K562 (cell line): Measurements from ENCODE around the gene MRPL27. TPM values are rescaled to one million over a fixed set of nuclear protein-coding genes. Genes with fewer than 3 reads are reported as not detected.

Source experiments
- BCOR ChIP-seq: fragments of 450-650 bp; IDR thresholded peaks from 2 replicates; pipeline ENCODE4 v1.6.1; 2016
- BRD9 ChIP-seq: fragments of 450-650 bp; IDR thresholded peaks from 2 replicates; pipeline ENCODE4 v1.6.1; 2018; ENCODE audit warnings: low read depth; ENCODE audit not compliant: partially characterized antibody
- FUS ChIP-seq: fragments of 200-400 bp; formaldehyde crosslinking; optimal IDR thresholded peaks from 2 replicates; pipeline ENCODE3; 2017; ENCODE audit warnings: low read depth, low read length
- GATA2 ChIP-seq: sonication (generic); formaldehyde crosslinking; IDR thresholded peaks from 2 replicates; pipeline ENCODE4 v1.4.0; 2020; ENCODE audit warnings: mild to moderate bottlenecking, missing genetic modification reagents
- HCFC1 ChIP-seq: IDR thresholded peaks from 2 replicates; pipeline ENCODE4 v1.6.1; 2012; ENCODE audit warnings: low read depth, low read length, improper control_type of control experiment
- HNRNPH1 ChIP-seq: fragments of 200-400 bp; formaldehyde crosslinking; optimal IDR thresholded peaks from 2 replicates; pipeline ENCODE3; 2017; ENCODE audit warnings: low read depth, mild to moderate bottlenecking, low read length, moderate library complexity
- KHSRP ChIP-seq: fragments of 450-650 bp; IDR thresholded peaks from 2 replicates; pipeline ENCODE4 v1.6.1; 2017
- NBN ChIP-seq: fragments of 450-650 bp; IDR thresholded peaks from 2 replicates; pipeline ENCODE4 v1.6.1; 2016; ENCODE audit warnings: low read depth, mild to moderate bottlenecking
- NR3C1 ChIP-seq: sonication (generic); formaldehyde crosslinking; IDR thresholded peaks from 2 replicates; pipeline ENCODE4 v1.8.1; 2022; ENCODE audit warnings: missing genetic modification reagents
- NRF1 ChIP-seq, 2 experiments: fragments of 450-650 bp; IDR thresholded peaks in 1 of 2; conservative IDR thresholded peaks in 1 of 2; 2 replicates each; pipeline ENCODE4 v1.6.1; 2014; ENCODE audit warnings: mild to moderate bottlenecking in 2 of 2
- POLR2B ChIP-seq: fragments of 450-650 bp; IDR thresholded peaks from 2 replicates; pipeline ENCODE4 v1.6.1; 2018; ENCODE audit warnings: low read depth; ENCODE audit not compliant: partially characterized antibody
- PTBP1 ChIP-seq: fragments of 200-400 bp; formaldehyde crosslinking; IDR thresholded peaks from 2 replicates; pipeline ENCODE4 v1.6.1; 2017; ENCODE audit warnings: low read depth, low read length
- RBBP5 ChIP-seq: fragments of 200-600 bp; sonication (generic); IDR thresholded peaks from 2 replicates; pipeline ENCODE4 v1.6.1; 2012; ENCODE audit warnings: borderline replicate concordance, mild to moderate bottlenecking, low read length, control low read depth, inconsistent platforms; ENCODE audit not compliant: insufficient read depth, poor library complexity, severe bottlenecking
- RFX5 ChIP-seq: IDR thresholded peaks from 2 replicates; pipeline ENCODE4 v1.6.1; 2011; ENCODE audit warnings: low read depth, mild to moderate bottlenecking, improper control_type of control experiment, low read length
- SMARCA4 ChIP-seq: fragments of 450-650 bp; IDR thresholded peaks from 2 replicates; pipeline ENCODE4 v1.6.1; 2016
- STAT5A ChIP-seq: IDR thresholded peaks from 2 replicates; pipeline ENCODE4 v1.6.1; 2012; ENCODE audit warnings: low read length, inconsistent platforms, borderline replicate concordance
- ZFP36 ChIP-seq: fragments of 150-350 bp; IDR thresholded peaks from 2 replicates; pipeline ENCODE4 v1.6.1; 2018; ENCODE audit warnings: low read length, low read depth; ENCODE audit not compliant: partially characterized antibody
- ZKSCAN8 ChIP-seq: fragments of 200-800 bp; sonication (Bioruptor generic); IDR thresholded peaks from 2 replicates; pipeline ENCODE4 v1.6.1; 2016; ENCODE audit warnings: missing genetic modification characterization, missing compliant biosample characterization
- ZNF232 ChIP-seq: sonication (generic); formaldehyde crosslinking; IDR thresholded peaks from 2 replicates; pipeline ENCODE4 v1.8.0; 2022; ENCODE audit warnings: mild to moderate bottlenecking, missing genetic modification reagents
- ZNF778 ChIP-seq: fragments of 450-650 bp; formaldehyde crosslinking; IDR thresholded peaks from 2 replicates; pipeline ENCODE4 v1.4.0; 2020; ENCODE audit warnings: mild to moderate bottlenecking, moderate library complexity
- polyA plus RNA-seq, 8 experiments: library from polyadenylated mRNA; depleted of rRNA in 4 of 8; stranded (reverse) in 5 of 8; unstranded in 3 of 8; fragments of >200 nt; fragmentation: Nextera tagmentation in 2 of 8; fragmentation: Illumina TruSeq in 1 of 8; extraction: Ambion mirVana in 2 of 8; extraction: Trizol in 1 of 8; gene quantifications; 2 replicates each; pipeline versions ENCODE4 v1.2.1 to v1.2.3, GENCODE V29; 2011 to 2014; ENCODE audit warnings: inconsistent platforms in 1 of 8, missing spikeins in 1 of 8
- total RNA-seq, 7 experiments: library from RNA; depleted of rRNA in 6 of 7; stranded (reverse); fragments of >200 nt in 6 of 7; fragmentation: Illumina TruSeq in 2 of 7; extraction: Trizol in 2 of 7; gene quantifications; 2 replicates each; pipeline versions ENCODE4 v1.2.1 to v1.2.3, GENCODE V29; 2011 to 2021; ENCODE audit warnings: low replicate concordance in 1 of 7
- TF ChIP-seq, protein P1 (sequence below): fragments of 200-800 bp; sonication (Bioruptor generic); IDR thresholded peaks from 2 replicates; pipeline ENCODE4 v1.6.1; 2017; ENCODE audit warnings: missing genetic modification characterization, missing compliant biosample characterization
- TF ChIP-seq, protein P2 (sequence below): sonication (generic); formaldehyde crosslinking; IDR thresholded peaks from 2 replicates; pipeline ENCODE4 v1.8.0; 2022; ENCODE audit warnings: mild to moderate bottlenecking, missing genetic modification reagents
- TF ChIP-seq, protein P3 (sequence below): sonication (generic); formaldehyde crosslinking; IDR thresholded peaks from 2 replicates; pipeline ENCODE4 v1.8.1; 2022; ENCODE audit warnings: missing genetic modification reagents
- TF ChIP-seq, protein P4 (sequence below): sonication (generic); IDR thresholded peaks from 2 replicates; pipeline ENCODE4 v1.6.1; 2016

MRPL27 gene
- total and polyA plus RNA-seq, 9 of the 15 experiments (the other 6 are each of a cell fraction or from before 2014, with no cell fraction given), result 96.3 to 401 (median 142) TPM

DNA sequence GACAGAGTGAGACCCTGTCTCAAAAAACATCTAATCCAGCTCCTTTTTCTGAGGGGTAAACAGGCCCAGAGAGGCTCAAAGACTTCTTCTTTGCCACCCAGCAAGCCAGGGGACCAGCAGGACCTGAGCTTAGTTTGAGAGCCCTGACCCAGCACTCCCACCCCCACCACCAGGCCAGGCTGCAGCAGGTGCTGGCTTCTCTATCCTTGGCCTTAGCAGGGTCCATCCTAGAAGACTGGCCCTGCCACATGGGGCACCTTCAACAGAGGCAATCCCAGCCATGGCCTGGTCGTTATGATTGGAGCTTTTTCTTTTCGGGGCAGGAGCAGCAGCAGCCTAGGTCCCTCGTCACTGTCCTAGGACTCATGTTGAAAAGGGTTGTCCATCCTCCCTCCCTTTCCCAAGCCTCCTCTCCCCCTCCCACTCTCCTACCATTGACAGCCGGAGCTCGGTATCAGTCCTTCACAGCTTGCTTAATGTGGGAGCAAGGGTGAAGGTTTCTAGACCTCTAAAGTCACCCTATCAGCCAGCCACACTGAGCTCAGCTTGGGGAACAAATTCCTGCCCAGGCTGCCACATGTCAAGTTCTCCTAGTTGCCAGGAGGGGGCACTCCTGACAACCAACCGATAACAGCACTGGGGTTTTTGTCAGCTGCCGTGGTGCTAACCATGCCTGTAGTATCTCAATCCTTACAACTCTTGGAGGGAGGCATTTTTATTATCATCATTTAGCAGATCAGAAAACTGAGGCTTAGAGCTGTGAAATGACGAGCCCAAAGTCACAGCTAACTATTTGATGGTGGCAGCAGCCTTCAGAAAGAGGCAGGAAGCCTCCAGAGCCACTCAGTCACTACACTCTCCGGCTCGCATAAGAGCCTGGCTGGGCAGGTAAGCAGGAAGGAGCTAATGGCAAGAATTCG is 11.2 kb downstream of the MRPL27 start (continued):
- TF ChIP-seq ZNF778 (CRISPR knock-in tag) (no peak), ZKSCAN8 (CRISPR knock-in tag) (no peak), FUS (no peak), NBN (peak; percentile 74; the same call in 1 of the 2 replicates), GATA2 (CRISPR knock-in tag) (peak; percentile 94), NRF1 (conservative IDR thresholded peaks at IDR 0.05 in 1 of 2, IDR thresholded peaks at IDR 0.05 in 1 of 2) (peak; percentile 52; a peak in 3 of 4 replicates), ZFP36 (peak; percentile 20), BCOR (no peak), HCFC1 (no peak), RBBP5 (no peak), POLR2B (no peak), BRD9 (no peak), NR3C1 (CRISPR knock-in tag) (no peak), ZNF232 (CRISPR knock-in tag) (0 out of 2 replicates have a peak, but pooled peaks have one; percentile 18), RFX5 (no peak), KHSRP (peak; percentile 50; the same call in 1 of the 2 replicates), SMARCA4 (peak; percentile 93), STAT5A (peak; percentile 63; the same call in 1 of the 2 replicates), HNRNPH1 (no peak), PTBP1 (no peak)
- TF ChIP-seq, protein P1, sequence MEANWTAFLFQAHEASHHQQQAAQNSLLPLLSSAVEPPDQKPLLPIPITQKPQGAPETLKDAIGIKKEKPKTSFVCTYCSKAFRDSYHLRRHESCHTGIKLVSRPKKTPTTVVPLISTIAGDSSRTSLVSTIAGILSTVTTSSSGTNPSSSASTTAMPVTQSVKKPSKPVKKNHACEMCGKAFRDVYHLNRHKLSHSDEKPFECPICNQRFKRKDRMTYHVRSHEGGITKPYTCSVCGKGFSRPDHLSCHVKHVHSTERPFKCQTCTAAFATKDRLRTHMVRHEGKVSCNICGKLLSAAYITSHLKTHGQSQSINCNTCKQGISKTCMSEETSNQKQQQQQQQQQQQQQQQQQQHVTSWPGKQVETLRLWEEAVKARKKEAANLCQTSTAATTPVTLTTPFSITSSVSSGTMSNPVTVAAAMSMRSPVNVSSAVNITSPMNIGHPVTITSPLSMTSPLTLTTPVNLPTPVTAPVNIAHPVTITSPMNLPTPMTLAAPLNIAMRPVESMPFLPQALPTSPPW (CRISPR knock-in tag), result peak; percentile 89
- TF ChIP-seq, protein P2, sequence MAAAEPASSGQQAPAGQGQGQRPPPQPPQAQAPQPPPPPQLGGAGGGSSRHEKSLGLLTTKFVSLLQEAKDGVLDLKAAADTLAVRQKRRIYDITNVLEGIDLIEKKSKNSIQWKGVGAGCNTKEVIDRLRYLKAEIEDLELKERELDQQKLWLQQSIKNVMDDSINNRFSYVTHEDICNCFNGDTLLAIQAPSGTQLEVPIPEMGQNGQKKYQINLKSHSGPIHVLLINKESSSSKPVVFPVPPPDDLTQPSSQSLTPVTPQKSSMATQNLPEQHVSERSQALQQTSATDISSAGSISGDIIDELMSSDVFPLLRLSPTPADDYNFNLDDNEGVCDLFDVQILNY (CRISPR knock-in tag), result no peak
- TF ChIP-seq, protein P3, sequence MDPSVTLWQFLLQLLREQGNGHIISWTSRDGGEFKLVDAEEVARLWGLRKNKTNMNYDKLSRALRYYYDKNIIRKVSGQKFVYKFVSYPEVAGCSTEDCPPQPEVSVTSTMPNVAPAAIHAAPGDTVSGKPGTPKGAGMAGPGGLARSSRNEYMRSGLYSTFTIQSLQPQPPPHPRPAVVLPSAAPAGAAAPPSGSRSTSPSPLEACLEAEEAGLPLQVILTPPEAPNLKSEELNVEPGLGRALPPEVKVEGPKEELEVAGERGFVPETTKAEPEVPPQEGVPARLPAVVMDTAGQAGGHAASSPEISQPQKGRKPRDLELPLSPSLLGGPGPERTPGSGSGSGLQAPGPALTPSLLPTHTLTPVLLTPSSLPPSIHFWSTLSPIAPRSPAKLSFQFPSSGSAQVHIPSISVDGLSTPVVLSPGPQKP (CRISPR knock-in tag), result no peak
- TF ChIP-seq, protein P4, sequence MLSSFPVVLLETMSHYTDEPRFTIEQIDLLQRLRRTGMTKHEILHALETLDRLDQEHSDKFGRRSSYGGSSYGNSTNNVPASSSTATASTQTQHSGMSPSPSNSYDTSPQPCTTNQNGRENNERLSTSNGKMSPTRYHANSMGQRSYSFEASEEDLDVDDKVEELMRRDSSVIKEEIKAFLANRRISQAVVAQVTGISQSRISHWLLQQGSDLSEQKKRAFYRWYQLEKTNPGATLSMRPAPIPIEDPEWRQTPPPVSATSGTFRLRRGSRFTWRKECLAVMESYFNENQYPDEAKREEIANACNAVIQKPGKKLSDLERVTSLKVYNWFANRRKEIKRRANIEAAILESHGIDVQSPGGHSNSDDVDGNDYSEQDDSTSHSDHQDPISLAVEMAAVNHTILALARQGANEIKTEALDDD, result peak; percentile 74
